ENCODE measurements around the gene RGS17. TPM values are rescaled to one million over a fixed set of nuclear protein-coding genes. Genes with fewer than 3 reads are reported as not detected.

The RGS17 gene
- total RNA-seq, 1 experiment from 2014 or later = 0.70 TPM

- Histone ChIP-seq H3K4me2 (no peak overlapping the region), H3F3A (ENCODE audit: insufficient read depth, low read depth) (no peaks in the 10 kb centered on the region), H3K79me2 (ENCODE audit: low read depth) (no peaks in the 10 kb centered on the region), H3K9me2 (ENCODE audit: insufficient read depth) (no peaks in the 10 kb centered on the region), H3K27me3 (ENCODE audit: insufficient read depth, low read depth) (no peaks in the 10 kb centered on the region), H2AFZ (no peak overlapping the region), H4K20me1 (ENCODE audit: insufficient read depth) (no peaks in the 10 kb centered on the region), H3K36me3 (ENCODE audit: low read depth) (no peaks in the 10 kb centered on the region), H3K4me1 (replicated peaks; ENCODE audit: insufficient read depth) (peaks cover 22% of the 10 kb centered on the region; the same call in 1 of the 2 replicates), H3K4me3 (no peak overlapping the region), H3K27ac (no peak overlapping the region), H3K9me3 (ENCODE audit: insufficient read depth, low read depth) (no peaks in the 10 kb centered on the region)
- ChIA-PET CTCF (no interaction called here), POLR2A (ENCODE audit: unreplicated experiment) (no interaction called here)
- DNase-seq = peak in 1 of 2 experiments; percentile 61
- BruUV-seq (replicated peaks) = no TSS peak
- intact Hi-C loops (cut with micrococcal nuclease; ENCODE audit: unreplicated experiment) = no loop called here
- TF ChIP-seq CTCF (conservative IDR thresholded peaks at IDR 0.05) (no peak), EZH2 (IDR thresholded peaks at IDR 0.05; ENCODE audit: low read depth) (no peak)
Measured at GRCh38 chr6:153056308-153056707, 74.8 kb downstream of the RGS17 start.

- Histone ChIP-seq H3K4me2 (no peak overlapping the region), H4K20me1 (ENCODE audit: insufficient read depth) (no peaks in the 10 kb centered on the region), H3K9me2 (ENCODE audit: insufficient read depth) (no peaks in the 10 kb centered on the region), H3F3A (ENCODE audit: insufficient read depth, low read depth) (no peaks in the 10 kb centered on the region), H3K4me1 (replicated peaks; ENCODE audit: insufficient read depth) (0 out of 2 replicates have a peak, but pooled peaks cover 4% of the 10 kb centered on the region), H2AFZ (no peak overlapping the region), H3K27ac (no peak overlapping the region), H3K27me3 (ENCODE audit: insufficient read depth, low read depth) (no peaks in the 10 kb centered on the region), H3K9me3 (ENCODE audit: insufficient read depth, low read depth) (no peaks in the 10 kb centered on the region), H3K36me3 (ENCODE audit: low read depth) (no peaks in the 10 kb centered on the region), H3K79me2 (ENCODE audit: low read depth) (no peaks in the 10 kb centered on the region), H3K4me3 (no peak overlapping the region)
- TF ChIP-seq CTCF (conservative IDR thresholded peaks at IDR 0.05) (no peak), EZH2 (IDR thresholded peaks at IDR 0.05; ENCODE audit: low read depth) (no peak)
- DNase-seq = no peak
- BruUV-seq (replicated peaks) = no TSS peak
- ChIA-PET POLR2A (ENCODE audit: unreplicated experiment) (no interaction called here), CTCF (no interaction called here)
- intact Hi-C loops (cut with micrococcal nuclease; ENCODE audit: unreplicated experiment) = no loop called here
Measured at GRCh38 chr6:153051801-153052200, 79.3 kb downstream of the RGS17 start.

GRCh38 chr6:153048631-153049030 lies 82.5 kb downstream of the RGS17 start:
- CTCF ChIA-PET = no interaction called here
- Histone ChIP-seq H3K4me2 (no peak overlapping the region), H3K27me3 (ENCODE audit: insufficient read depth, low read depth) (no peaks in the 10 kb centered on the region), H3K79me2 (ENCODE audit: low read depth) (no peaks in the 10 kb centered on the region), H3K4me1 (replicated peaks; ENCODE audit: insufficient read depth) (peaks cover 8% of the 10 kb centered on the region), H3F3A (ENCODE audit: insufficient read depth, low read depth) (no peaks in the 10 kb centered on the region), H3K4me3 (no peak overlapping the region), H3K9me3 (ENCODE audit: insufficient read depth, low read depth) (no peaks in the 10 kb centered on the region), H3K27ac (no peak overlapping the region), H3K9me2 (ENCODE audit: insufficient read depth) (no peaks in the 10 kb centered on the region; the same call in 1 of the 2 replicates), H4K20me1 (ENCODE audit: insufficient read depth) (no peaks in the 10 kb centered on the region), H2AFZ (no peak overlapping the region), H3K36me3 (ENCODE audit: low read depth) (no peaks in the 10 kb centered on the region)
- no TSS peak for BruUV-seq (replicated peaks)
- POLR2A ChIA-PET (ENCODE audit: unreplicated experiment) = no interaction called here
- TF ChIP-seq CTCF (conservative IDR thresholded peaks at IDR 0.05) = no peak
- peak in 1 of 2 experiments; percentile 48 for DNase-seq
- intact Hi-C loops (cut with micrococcal nuclease; ENCODE audit: unreplicated experiment) = no loop called here
